ENCODE results near the gene CEP41. TPM values are rescaled to one million over a fixed set of nuclear protein-coding genes. Genes with fewer than 3 reads are reported as not detected.

CEP41 gene
- polyA plus RNA-seq, 1 donor (not counting 4 experiments of a cell fraction or from before 2014, with no cell fraction given), result 13.4 TPM

DNA sequence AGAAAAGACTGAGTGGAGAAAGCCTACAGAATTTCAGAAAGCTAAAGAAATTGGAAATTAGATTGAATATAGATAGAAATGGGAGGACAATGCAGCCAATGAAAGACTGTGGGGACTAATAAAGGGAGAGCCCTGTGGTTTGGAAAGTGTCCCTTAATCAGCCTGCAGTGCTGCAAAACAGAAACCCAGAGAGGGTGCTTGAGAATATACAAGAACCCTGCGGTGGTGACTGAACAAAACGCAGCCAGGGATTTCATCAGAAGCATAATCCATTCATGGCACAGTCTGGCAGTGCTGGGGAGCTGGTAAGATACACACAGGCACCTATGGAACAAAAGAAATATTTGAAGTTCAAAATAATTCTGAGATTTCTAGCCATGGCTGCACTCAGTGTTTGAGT is 19.1 kb downstream of the CEP41 start:
- no peaks in the 10 kb centered on the region for H3K79me2 ChIP-seq (ENCODE audit: control insufficient read depth, insufficient read depth, low read length)
- dilution Hi-C loops (cut with MboI; ENCODE audit: extremely low pct_ligation_motif_present, low sequenced_read_pairs), result no loop called here
- FAIRE-seq, result no peak
- no peak overlapping the region for H3K9ac ChIP-seq (ENCODE audit: control insufficient read depth, extremely low read depth, insufficient read depth, low read length)
- TF ChIP-seq, protein P1, sequence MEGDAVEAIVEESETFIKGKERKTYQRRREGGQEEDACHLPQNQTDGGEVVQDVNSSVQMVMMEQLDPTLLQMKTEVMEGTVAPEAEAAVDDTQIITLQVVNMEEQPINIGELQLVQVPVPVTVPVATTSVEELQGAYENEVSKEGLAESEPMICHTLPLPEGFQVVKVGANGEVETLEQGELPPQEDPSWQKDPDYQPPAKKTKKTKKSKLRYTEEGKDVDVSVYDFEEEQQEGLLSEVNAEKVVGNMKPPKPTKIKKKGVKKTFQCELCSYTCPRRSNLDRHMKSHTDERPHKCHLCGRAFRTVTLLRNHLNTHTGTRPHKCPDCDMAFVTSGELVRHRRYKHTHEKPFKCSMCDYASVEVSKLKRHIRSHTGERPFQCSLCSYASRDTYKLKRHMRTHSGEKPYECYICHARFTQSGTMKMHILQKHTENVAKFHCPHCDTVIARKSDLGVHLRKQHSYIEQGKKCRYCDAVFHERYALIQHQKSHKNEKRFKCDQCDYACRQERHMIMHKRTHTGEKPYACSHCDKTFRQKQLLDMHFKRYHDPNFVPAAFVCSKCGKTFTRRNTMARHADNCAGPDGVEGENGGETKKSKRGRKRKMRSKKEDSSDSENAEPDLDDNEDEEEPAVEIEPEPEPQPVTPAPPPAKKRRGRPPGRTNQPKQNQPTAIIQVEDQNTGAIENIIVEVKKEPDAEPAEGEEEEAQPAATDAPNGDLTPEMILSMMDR (optimal IDR thresholded peaks at IDR 0.05 in 1 of 3, IDR thresholded peaks at IDR 0.05 in 1 of 3, conservative IDR thresholded peaks at IDR 0.05 in 1 of 3; ENCODE audit: extremely low read depth in 1 of 3, insufficient read depth in 2 of 3, low read length in 3 of 3), result no peak
- DNase-seq (ENCODE audit: low read depth, low spot score), result no peak
- no peaks in the 10 kb centered on the region for H3K27me3 ChIP-seq (ENCODE audit: control insufficient read depth, extremely low read depth, insufficient read depth, low read length)
- no peak overlapping the region for H3K4me3 ChIP-seq (ENCODE audit: control insufficient read depth in 2 of 3, extremely low read depth in 1 of 3, insufficient read depth in 2 of 3, low read depth in 1 of 3, low read length in 3 of 3)
- H3K9me3 ChIP-seq (ENCODE audit: control insufficient read depth, low read depth, low read length), result no peaks in the 10 kb centered on the region
- no peaks in the 10 kb centered on the region for H4K20me1 ChIP-seq (ENCODE audit: control insufficient read depth, extremely low read depth, insufficient read depth, low read length)
- H3K4me2 ChIP-seq (ENCODE audit: control insufficient read depth, extremely low read depth, insufficient read depth, low read depth, low read length), result no peak overlapping the region
- no peak overlapping the region for H3K27ac ChIP-seq (ENCODE audit: control insufficient read depth, insufficient read depth, low read length)
- H3K4me1 ChIP-seq (ENCODE audit: control insufficient read depth, extremely low read depth, insufficient read depth, low read length), result peaks cover 26% of the 10 kb centered on the region
- H3K36me3 ChIP-seq (ENCODE audit: control insufficient read depth in 2 of 2, extremely low read depth in 1 of 2, insufficient read depth in 2 of 2, low read length in 2 of 2), result no peaks in the 10 kb centered on the region
- H2AFZ ChIP-seq (ENCODE audit: control insufficient read depth, low read length), result no peak overlapping the region
- H3K9me1 ChIP-seq (ENCODE audit: control insufficient read depth, extremely low read depth, insufficient read depth, low read length), result no peaks in the 10 kb centered on the region

DNA sequence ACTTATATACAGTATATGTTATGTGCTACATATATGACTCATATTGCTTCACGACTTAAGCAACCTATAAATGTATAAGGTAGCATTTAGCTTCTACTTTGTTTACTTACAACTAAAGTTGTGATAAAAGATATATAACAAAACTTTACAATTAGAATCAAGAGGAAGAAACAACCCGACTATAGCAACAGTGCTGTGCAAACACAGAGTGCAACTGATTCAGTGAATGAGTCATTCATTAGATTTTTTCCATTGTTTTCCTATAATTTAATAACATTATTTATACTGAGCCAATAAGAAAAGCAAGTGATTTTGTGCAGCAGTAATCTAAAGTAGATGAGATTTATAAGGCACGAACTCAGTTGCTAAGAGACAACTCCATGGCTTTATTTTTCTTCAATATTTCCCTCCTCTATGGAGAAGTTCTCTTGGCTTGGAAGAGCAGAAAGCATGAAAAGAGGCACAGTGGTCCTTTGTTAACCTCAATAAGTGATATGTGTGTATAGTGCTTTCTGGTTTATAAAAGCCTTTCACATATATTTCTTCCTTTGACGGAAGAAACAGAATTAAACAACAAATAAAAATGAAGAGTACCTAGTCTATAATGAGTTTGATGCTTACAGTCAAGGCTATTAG is 19.8 kb downstream of the CEP41 start:
- H3K9me3 ChIP-seq (ENCODE audit: control insufficient read depth, low read depth, low read length), result no peaks in the 10 kb centered on the region
- no peak for FAIRE-seq
- H3K4me3 ChIP-seq (ENCODE audit: control insufficient read depth in 2 of 3, extremely low read depth in 1 of 3, insufficient read depth in 2 of 3, low read depth in 1 of 3, low read length in 3 of 3), result no peak overlapping the region
- H4K20me1 ChIP-seq (ENCODE audit: control insufficient read depth, extremely low read depth, insufficient read depth, low read length), result no peaks in the 10 kb centered on the region
- no peak overlapping the region for H3K27ac ChIP-seq (ENCODE audit: control insufficient read depth, insufficient read depth, low read length)
- TF ChIP-seq EZH2 (IDR thresholded peaks at IDR 0.05; ENCODE audit: low read length), result no peak
- TF ChIP-seq, protein P1 (optimal IDR thresholded peaks at IDR 0.05 in 1 of 3, IDR thresholded peaks at IDR 0.05 in 1 of 3, conservative IDR thresholded peaks at IDR 0.05 in 1 of 3; ENCODE audit: extremely low read depth in 1 of 3, insufficient read depth in 2 of 3, low read length in 3 of 3), result no peak
- no peaks in the 10 kb centered on the region for H3K36me3 ChIP-seq (ENCODE audit: control insufficient read depth in 2 of 2, extremely low read depth in 1 of 2, insufficient read depth in 2 of 2, low read length in 2 of 2)
- dilution Hi-C loops (cut with MboI; ENCODE audit: extremely low pct_ligation_motif_present, low sequenced_read_pairs), result no loop called here
- H3K79me2 ChIP-seq (ENCODE audit: control insufficient read depth, insufficient read depth, low read length), result no peaks in the 10 kb centered on the region
- no peak overlapping the region for H3K4me2 ChIP-seq (ENCODE audit: control insufficient read depth, extremely low read depth, insufficient read depth, low read depth, low read length)
- no peaks in the 10 kb centered on the region for H3K27me3 ChIP-seq (ENCODE audit: control insufficient read depth, extremely low read depth, insufficient read depth, low read length)
- DNase-seq (ENCODE audit: low read depth, low spot score), result no peak
- peaks cover 26% of the 10 kb centered on the region for H3K4me1 ChIP-seq (ENCODE audit: control insufficient read depth, extremely low read depth, insufficient read depth, low read length)
- no peaks in the 10 kb centered on the region for H3K9me1 ChIP-seq (ENCODE audit: control insufficient read depth, extremely low read depth, insufficient read depth, low read length)
- H3K9ac ChIP-seq (ENCODE audit: control insufficient read depth, extremely low read depth, insufficient read depth, low read length), result no peak overlapping the region
- no peak overlapping the region for H2AFZ ChIP-seq (ENCODE audit: control insufficient read depth, low read length)
